Kidney epithelial cell (primary cell): ENCODE measurements around the gene RABL6. TPM values are rescaled to one million over a fixed set of nuclear protein-coding genes. Genes with fewer than 3 reads are reported as not detected.

Source experiments
- DNase-seq: peaks from one replicate; pipeline ENCODE4 v3.0.0-alpha.2; 2010; ENCODE audit warnings: low read depth
- H3K27me3 ChIP-seq: 2 replicates; pipeline ENCODE4 v1.6.0; 2011; ENCODE audit warnings: low read length; ENCODE audit not compliant: control insufficient read depth, insufficient read depth
- H3K36me3 ChIP-seq: 2 replicates; pipeline ENCODE4 v1.5.1; 2011; ENCODE audit warnings: low read length; ENCODE audit not compliant: control insufficient read depth, insufficient read depth
- H3K4me3 ChIP-seq: 2 replicates; pipeline ENCODE4 v1.5.1; 2011; ENCODE audit warnings: low read depth, mild to moderate bottlenecking, control low read depth, low read length
- CTCF ChIP-seq: IDR thresholded peaks from 2 replicates; pipeline ENCODE4 v1.5.1; 2011; ENCODE audit warnings: mild to moderate bottlenecking, moderate library complexity, low read length, control low read depth, inconsistent platforms; ENCODE audit not compliant: insufficient read depth, poor library complexity, severe bottlenecking
- total RNA-seq: library from RNA; depleted of rRNA; stranded (reverse); fragments of >200 nt; gene quantifications from 2 replicates; pipeline ENCODE4 v1.2.3, GENCODE V29; 2015

RABL6 gene
- total RNA-seq, 1 donor from 2014 or later: 99.3 TPM

GRCh38 chr9:136886610-136887597 is 79.2 kb downstream of the RABL6 start:
- no peak for DNase-seq
- Histone ChIP-seq H3K27me3 (no peaks in the 10 kb centered on the region), H3K36me3 (no peaks in the 10 kb centered on the region), H3K4me3 (peak overlapping the region; percentile 94)
- no peak for TF ChIP-seq CTCF

GRCh38 chr9:136888454-136888853 is 80.7 kb downstream of the RABL6 start:
- no peaks in the 10 kb centered on the region for H3K36me3 ChIP-seq
- no peak for DNase-seq
- H3K27me3 ChIP-seq: no peaks in the 10 kb centered on the region
- no peak for TF ChIP-seq CTCF
- H3K4me3 ChIP-seq: no peak overlapping the region

GRCh38 chr9:136889858-136890257 is 82.1 kb downstream of the RABL6 start:
- no peak for DNase-seq
- TF ChIP-seq CTCF: no peak
- Histone ChIP-seq H3K4me3 (no peak overlapping the region), H3K27me3 (no peaks in the 10 kb centered on the region), H3K36me3 (no peaks in the 10 kb centered on the region)

- Histone ChIP-seq H3K4me3 (no peak overlapping the region), H3K27me3 (no peaks in the 10 kb centered on the region), H3K36me3 (no peaks in the 10 kb centered on the region)
- no peak for DNase-seq
- no peak for TF ChIP-seq CTCF
Observed at GRCh38 chr9:136890661-136891060, 82.9 kb downstream of the RABL6 start.

Other genes starting within 250 kb of the RABL6 start
- gene EGFL7, start 145.0 kb upstream of the RABL6 start, total RNA-seq: 56.2 and 58.7 TPM in 2 replicates
- gene AGPAT2, start 120.5 kb upstream of the RABL6 start, total RNA-seq: 72.9 and 81.2 TPM in 2 replicates
- 17.1 and 27.0 TPM in 2 replicates for gene DIPK1B, start 95.4 kb upstream of the RABL6 start, total RNA-seq
- 0.21 TPM in 1 of 2 replicates, not detected in the other for gene LCN10, start 65.0 kb upstream of the RABL6 start, total RNA-seq
- not detected in 2 replicates for gene LCN6, start 59.4 kb upstream of the RABL6 start, total RNA-seq
- not detected in 2 replicates for gene LCN8, start 49.7 kb upstream of the RABL6 start, total RNA-seq
- gene LCN15, start 43.4 kb upstream of the RABL6 start, total RNA-seq: not detected in 2 replicates
- 69.8 and 79.8 TPM in 2 replicates for gene TMEM141, start 16.6 kb upstream of the RABL6 start, total RNA-seq
- gene CCDC183, start 11.6 kb upstream of the RABL6 start, total RNA-seq: 0.84 and 0.89 TPM in 2 replicates
- 0.75 and 0.96 TPM in 2 replicates for gene AJM1, start 34.5 kb downstream of the RABL6 start, total RNA-seq
- gene PHPT1, start 41.5 kb downstream of the RABL6 start, total RNA-seq: 124 and 129 TPM in 2 replicates
- 3.7 and 6.4 TPM in 2 replicates for gene MAMDC4, start 44.4 kb downstream of the RABL6 start, total RNA-seq
- gene EDF1, start 58.4 kb downstream of the RABL6 start, total RNA-seq: 792 and 948 TPM in 2 replicates
- 17.5 and 17.7 TPM in 2 replicates for gene TRAF2, start 78.6 kb downstream of the RABL6 start, total RNA-seq
- 174 and 222 TPM in 2 replicates for gene FBXW5, start 136.8 kb downstream of the RABL6 start, total RNA-seq
- not detected in 2 replicates for gene C8G, start 137.3 kb downstream of the RABL6 start, total RNA-seq
- 1.2 TPM in 1 of 2 replicates, not detected in the other for gene LCN12, start 144.3 kb downstream of the RABL6 start, total RNA-seq
- gene PTGDS, start 169.6 kb downstream of the RABL6 start, total RNA-seq: 2.0 and 3.8 TPM in 2 replicates
- gene LCNL1, start 175.0 kb downstream of the RABL6 start, total RNA-seq: not detected in 2 replicates
- gene PAXX, start 184.5 kb downstream of the RABL6 start, total RNA-seq: 42.2 and 46.8 TPM in 2 replicates
- 0.75 TPM in 1 of 2 replicates, not detected in the other for gene CLIC3, start 188.6 kb downstream of the RABL6 start, total RNA-seq
- 5.3 and 15.4 TPM in 2 replicates for gene ABCA2, start 220.3 kb downstream of the RABL6 start, total RNA-seq
- gene FUT7, start 224.1 kb downstream of the RABL6 start, total RNA-seq: not detected in 2 replicates
- 58.3 and 76.1 TPM in 2 replicates for gene NPDC1, start 238.2 kb downstream of the RABL6 start, total RNA-seq
- gene ENTPD2, start 246.1 kb downstream of the RABL6 start, total RNA-seq: 0.21 TPM in 1 of 2 replicates, not detected in the other